HEK293T (cell line): ENCODE measurements around the gene NOSIP.

ENCODE experiments used
- CTCF ChIA-PET: fragments of 350-600 bp; formaldehyde crosslinking; extraction: SDS; loops from one replicate; lab custom pipeline; 2021; ENCODE audit warnings: antibody characterized with exemption, inconsistent platforms; lab: Yijun Ruan, JAX
- POLR2A ChIA-PET: fragments of 350-600 bp; formaldehyde crosslinking; extraction: SDS; loops from one replicate; lab custom pipeline; 2020; ENCODE audit warnings: antibody characterized with exemption, inconsistent platforms; lab: Yijun Ruan, JAX
- DNase-seq: peaks from one replicate; pipeline ENCODE4 v3.0.0; 2012; ENCODE audit warnings: mixed read lengths; ENCODE audit errors: extremely low spot score
- ARNT ChIP-seq: fragments of 450-650 bp; IDR thresholded peaks from 2 replicates; pipeline ENCODE4 v1.6.1; 2017; ENCODE audit warnings: mild to moderate bottlenecking
- BHLHE40 ChIP-seq: fragments of 450-650 bp; IDR thresholded peaks from 2 replicates; pipeline ENCODE4 v1.6.1; 2016; ENCODE audit warnings: mild to moderate bottlenecking, moderate library complexity, borderline replicate concordance
- CTBP1 ChIP-seq: fragments of 450-650 bp; IDR thresholded peaks from 2 replicates; pipeline ENCODE4 v1.6.1; 2016; ENCODE audit warnings: borderline replicate concordance
- ELF4 ChIP-seq: fragments of 450-650 bp; IDR thresholded peaks from 2 replicates; pipeline ENCODE4 v1.6.1; 2017; ENCODE audit warnings: antibody characterized with exemption
- FOXA1 ChIP-seq: fragments of 450-650 bp; IDR thresholded peaks from 2 replicates; pipeline ENCODE4 v1.6.1; 2016; ENCODE audit warnings: mild to moderate bottlenecking
- FOXK2 ChIP-seq: fragments of 450-650 bp; IDR thresholded peaks from 2 replicates; pipeline ENCODE4 v1.6.1; 2016; ENCODE audit warnings: mild to moderate bottlenecking
- FOXM1 ChIP-seq: fragments of 450-650 bp; IDR thresholded peaks from 2 replicates; pipeline ENCODE4 v1.6.1; 2017; ENCODE audit warnings: mild to moderate bottlenecking, borderline replicate concordance
- HDGF ChIP-seq: fragments of 450-650 bp; IDR thresholded peaks from 2 replicates; pipeline ENCODE4 v1.6.1; 2017; ENCODE audit warnings: antibody characterized with exemption, borderline replicate concordance
- L3MBTL2 ChIP-seq: fragments of 450-650 bp; conservative IDR thresholded peaks from 2 replicates; pipeline ENCODE4 v1.6.1; 2016; ENCODE audit warnings: mild to moderate bottlenecking
- LEF1 ChIP-seq: fragments of 450-650 bp; IDR thresholded peaks from 2 replicates; pipeline ENCODE4 v1.6.1; 2017; ENCODE audit warnings: mild to moderate bottlenecking, borderline replicate concordance
- NFRKB ChIP-seq: fragments of 450-650 bp; IDR thresholded peaks from 2 replicates; pipeline ENCODE4 v1.6.1; 2016; ENCODE audit warnings: mild to moderate bottlenecking, moderate library complexity
- PKNOX1 ChIP-seq: fragments of 450-650 bp; IDR thresholded peaks from 2 replicates; pipeline ENCODE4 v1.6.1; 2016
- SP1 ChIP-seq: fragments of 450-650 bp; IDR thresholded peaks from 2 replicates; pipeline ENCODE4 v1.6.1; 2017
- SUZ12 ChIP-seq: fragments of 450-650 bp; IDR thresholded peaks from 2 replicates; pipeline ENCODE4 v1.6.1; 2016; ENCODE audit warnings: mild to moderate bottlenecking
- TARDBP ChIP-seq: fragments of 450-650 bp; IDR thresholded peaks from 2 replicates; pipeline ENCODE4 v1.6.1; 2016
- ZNF384 ChIP-seq: fragments of 450-650 bp; IDR thresholded peaks from 2 replicates; pipeline ENCODE4 v1.6.1; 2016

The NOSIP gene

GRCh38 chr19:49592486-49593232 is 12.3 kb upstream of the NOSIP start:
- no peak for TF ChIP-seq ELF4
- CTCF ChIA-PET = interaction anchor here (0.6 to 0.7 kb wide), 5 partner anchors 22 to 1114 kb away, joined by 3 to 4 read pairs (median 4); no protein-coding TSS in a partner anchor
- POLR2A ChIA-PET = interaction anchor here (1.1 to 4.6 kb wide), 5 partner anchors 48 to 97 kb away, joined by 3 to 61 read pairs (median 4); partner anchors contain the start of genes BCL2L12, IRF3, PRMT1 and RPS11
- DNase-seq = no peak

GRCh38 chr19:49591731-49592485 is 11.6 kb upstream of the NOSIP start:
- TF ChIP-seq SP1 (no peak), ARNT (no peak), FOXA1 (no peak)
- POLR2A ChIA-PET = interaction anchor here (1.1 to 4.6 kb wide), 4 partner anchors 11 to 97 kb away, joined by 4 to 61 read pairs (median 16); partner anchors contain the start of genes NOSIP, PRMT1, PRRG2 and RRAS
- CTCF ChIA-PET = interaction anchor here (0.6 to 0.7 kb wide), 2 partner anchors 22 to 1115 kb away, joined by 3 read pairs; no protein-coding TSS in a partner anchor
- DNase-seq = peak; percentile 45

GRCh38 chr19:49590971-49591730 is 10.8 kb upstream of the NOSIP start, which contains the start of gene PRR12:
TSS of gene PRR12 (plus strand) at chr19:49591182. CDS start at chr19:49591655, 473 bp downstream.
- DNase-seq = peak; percentile 72
- ChIA-PET POLR2A (interaction anchor here (0.6 to 4.6 kb wide), 8 partner anchors 11 to 96 kb away, joined by 3 to 61 read pairs (median 4); partner anchors contain the start of genes NOSIP, PRMT1, PRRG2 and RRAS), CTCF (no interaction called here)
- no peak for TF ChIP-seq FOXA1
- TF ChIP-seq ZNF384 = peak; percentile 96
- TF ChIP-seq PKNOX1 = no peak
- no peak for TF ChIP-seq CTBP1
- TF ChIP-seq HDGF = no peak
- no peak for TF ChIP-seq SP1
- TF ChIP-seq LEF1 = no peak

GRCh38 chr19:49590071-49590970 is 10.0 kb upstream of the NOSIP start:
- ChIA-PET POLR2A (interaction anchor here (0.5 to 4.6 kb wide), 10 partner anchors 10 to 279 kb away, joined by 3 to 61 read pairs (median 3); partner anchors contain the start of genes NOSIP, PRRG2, RRAS and SCAF1), CTCF (interaction anchor here (0.7 kb wide), 1 partner anchor 114 kb away, joined by 3 read pairs; no protein-coding TSS in a partner anchor)
- DNase-seq = peak; percentile 95
- TF ChIP-seq L3MBTL2 = peak; percentile 47
- TF ChIP-seq BHLHE40 = no peak
- TF ChIP-seq CTBP1 = no peak
- no peak for TF ChIP-seq LEF1
- no peak for TF ChIP-seq PKNOX1
- no peak for TF ChIP-seq FOXK2

GRCh38 chr19:49589502-49589905 is 9.1 kb upstream of the NOSIP start:
- DNase-seq = no peak
- TF ChIP-seq ZNF384 = no peak
- TF ChIP-seq LEF1 = no peak
- TF ChIP-seq SP1 = no peak
- CTCF ChIA-PET = no interaction called here
- POLR2A ChIA-PET = interaction anchor here (0.8 to 4.6 kb wide), 6 partner anchors 9 to 87 kb away, joined by 3 to 61 read pairs (median 8); partner anchors contain the start of genes NOSIP, PRRG2, RRAS and SCAF1

GRCh38 chr19:49588365-49589122 is 8.2 kb upstream of the NOSIP start:
- no peak for DNase-seq
- POLR2A ChIA-PET = interaction anchor here (1.0 to 3.3 kb wide), 2 partner anchors 8 to 52 kb away, joined by 4 to 29 read pairs; partner anchors contain the start of genes NOSIP, PRRG2 and RRAS
- CTCF ChIA-PET = no interaction called here
- TF ChIP-seq SUZ12 (no peak), FOXK2 (no peak), PKNOX1 (no peak), FOXA1 (no peak), TARDBP (no peak), ELF4 (no peak), NFRKB (no peak), BHLHE40 (no peak), HDGF (no peak), SP1 (no peak), ARNT (no peak), ZNF384 (no peak), FOXM1 (no peak), CTBP1 (no peak), LEF1 (no peak), L3MBTL2 (no peak)
